Thoracic aorta (tissue), 2 donors: ENCODE data around the gene KIFBP. TPM values are rescaled to one million over a fixed set of nuclear protein-coding genes. Genes with fewer than 3 reads are reported as not detected.

Experiments
- ATAC-seq: fragments of 150-250 bp; one replicate; pipeline ENCODE4 v1.8.0; 2017; ENCODE audit warnings: low read depth; ENCODE audit not compliant: insufficient number of reproducible peaks, low FRiP score
- DNase-seq: peaks from one replicate; pipeline ENCODE4 v3.0.0-alpha.2; 2020; ENCODE audit warnings: low spot score
- H3K27ac ChIP-seq, 2 donors: fragments of 200-600 bp; sonication (generic); 1 replicate in 1 of 2; 2 replicates in 1 of 2; pipeline ENCODE4 v1.5.1; 2016; ENCODE audit warnings: mild to moderate bottlenecking in 2 of 2, moderate library complexity in 2 of 2
- H3K27me3 ChIP-seq: fragments of 200-600 bp; sonication (generic); replicated peaks from 2 replicates; pipeline ENCODE4 v1.6.0; 2016; ENCODE audit warnings: mild to moderate bottlenecking; ENCODE audit not compliant: insufficient read depth
- H3K36me3 ChIP-seq: fragments of 200-600 bp; sonication (generic); one replicate; pipeline ENCODE4 v1.5.1; 2016
- H3K4me1 ChIP-seq, 2 donors: fragments of 200-600 bp; sonication (generic); 1 replicate in 1 of 2; 2 replicates in 1 of 2; pipeline versions ENCODE4 v1.5.1 to v1.6.0; 2016; ENCODE audit warnings: low read depth in 2 of 2, mild to moderate bottlenecking in 1 of 2; ENCODE audit not compliant: control insufficient read depth in 1 of 2
- H3K4me3 ChIP-seq: fragments of 200-600 bp; sonication (generic); 2 replicates; pipeline ENCODE4 v1.5.1; 2016; ENCODE audit warnings: mild to moderate bottlenecking
- H3K9me3 ChIP-seq: fragments of 200-600 bp; sonication (generic); 2 replicates; pipeline ENCODE4 v1.5.1; 2016
- CTCF ChIP-seq: fragments of 200-600 bp; sonication (generic); IDR thresholded peaks from one replicate; pipeline ENCODE4 v1.5.1; 2019; ENCODE audit warnings: antibody characterized with exemption
- total RNA-seq, 2 donors: library from RNA; depleted of rRNA; stranded (reverse); fragments of >200 nt; gene quantifications; one replicate each; pipeline versions ENCODE4 v1.1.0 to v1.2.3, GENCODE V29; 2016

KIFBP gene
- total RNA-seq, 2 donors from 2014 or later, result 31.3 to 45.1 TPM

GRCh38 chr10:68982389-68982788 lies 6.2 kb upstream of the KIFBP start:
- Histone ChIP-seq H3K36me3 (peaks cover 41% of the 10 kb centered on the region), H3K27ac (no peak overlapping the region), H3K4me1 (no peaks in the 10 kb centered on the region), H3K4me3 (no peak overlapping the region), H3K9me3 (no peaks in the 10 kb centered on the region), H3K27me3 (no peaks in the 10 kb centered on the region)
- no peak for ATAC-seq
- DNase-seq, result no peak
- TF ChIP-seq CTCF, result no peak

GRCh38 chr10:68987611-68988010 lies 992 bp upstream of the KIFBP start:
- Histone ChIP-seq H3K27ac (no peak overlapping the region), H3K36me3 (peaks cover 2% of the 10 kb centered on the region), H3K4me1 (peaks cover 18 to 38% of the 10 kb centered on the region in 2 donors), H3K9me3 (no peaks in the 10 kb centered on the region), H3K4me3 (peak overlapping the region; percentile 92), H3K27me3 (no peaks in the 10 kb centered on the region)
- TF ChIP-seq CTCF, result no peak
- no peak for ATAC-seq
- DNase-seq, result no peak

- H3K9me3 ChIP-seq, result no peaks in the 10 kb centered on the region
- ATAC-seq (no peak), DNase-seq (no peak)
- peaks cover 32 to 54% of the 10 kb centered on the region in 2 donors for H3K4me1 ChIP-seq
- TF ChIP-seq CTCF, result no peak
- H3K36me3 ChIP-seq, result no peaks in the 10 kb centered on the region
- H3K27me3 ChIP-seq, result no peaks in the 10 kb centered on the region
- H3K27ac ChIP-seq, result peak overlapping the region; percentile 81 to 85
- peak overlapping the region; percentile 92 for H3K4me3 ChIP-seq
Observed at GRCh38 chr10:68989317-68989990, 851 bp downstream of the KIFBP start.

GRCh38 chr10:68992636-68993440 lies 4.2 kb downstream of the KIFBP start:
- Histone ChIP-seq H3K9me3 (no peaks in the 10 kb centered on the region), H3K4me1 (peaks cover 40 to 67% of the 10 kb centered on the region in 2 donors), H3K27ac (peak overlapping the region; percentile 57 to 75), H3K27me3 (peaks cover 3% of the 10 kb centered on the region), H3K4me3 (peak overlapping the region; percentile 13), H3K36me3 (no peaks in the 10 kb centered on the region)
- DNase-seq (peak; percentile 30), ATAC-seq (peak; percentile 51)
- no peak for TF ChIP-seq CTCF

- H3K27ac ChIP-seq, result peak overlapping the region; percentile 54 to 75
- ATAC-seq, result no peak
Observed at GRCh38 chr10:68997211-68997610, 8.6 kb downstream of the KIFBP start.

More at GRCh38 chr10:68997211-68997610, 8.6 kb downstream of the KIFBP start:
- H3K4me1 ChIP-seq, result peaks cover 33 to 42% of the 10 kb centered on the region in 2 donors
- TF ChIP-seq CTCF, result no peak
- H3K9me3 ChIP-seq, result no peaks in the 10 kb centered on the region
- H3K27me3 ChIP-seq, result peaks cover 3% of the 10 kb centered on the region
- H3K36me3 ChIP-seq, result peaks cover 11% of the 10 kb centered on the region
- DNase-seq, result no peak
- no peak overlapping the region for H3K4me3 ChIP-seq
